HG03354 (cell line): ENCODE results near the gene RRBP1.

ENCODE experiments used
- ATAC-seq: cut with Tn5 transposase; IDR thresholded peaks from one replicate; pipeline ENCODE4 v1.9.1; 2021; ENCODE audit warnings: mild to moderate bottlenecking; ENCODE audit not compliant: unreplicated experiment, poor library complexity, severe bottlenecking

Gene RRBP1

DNA sequence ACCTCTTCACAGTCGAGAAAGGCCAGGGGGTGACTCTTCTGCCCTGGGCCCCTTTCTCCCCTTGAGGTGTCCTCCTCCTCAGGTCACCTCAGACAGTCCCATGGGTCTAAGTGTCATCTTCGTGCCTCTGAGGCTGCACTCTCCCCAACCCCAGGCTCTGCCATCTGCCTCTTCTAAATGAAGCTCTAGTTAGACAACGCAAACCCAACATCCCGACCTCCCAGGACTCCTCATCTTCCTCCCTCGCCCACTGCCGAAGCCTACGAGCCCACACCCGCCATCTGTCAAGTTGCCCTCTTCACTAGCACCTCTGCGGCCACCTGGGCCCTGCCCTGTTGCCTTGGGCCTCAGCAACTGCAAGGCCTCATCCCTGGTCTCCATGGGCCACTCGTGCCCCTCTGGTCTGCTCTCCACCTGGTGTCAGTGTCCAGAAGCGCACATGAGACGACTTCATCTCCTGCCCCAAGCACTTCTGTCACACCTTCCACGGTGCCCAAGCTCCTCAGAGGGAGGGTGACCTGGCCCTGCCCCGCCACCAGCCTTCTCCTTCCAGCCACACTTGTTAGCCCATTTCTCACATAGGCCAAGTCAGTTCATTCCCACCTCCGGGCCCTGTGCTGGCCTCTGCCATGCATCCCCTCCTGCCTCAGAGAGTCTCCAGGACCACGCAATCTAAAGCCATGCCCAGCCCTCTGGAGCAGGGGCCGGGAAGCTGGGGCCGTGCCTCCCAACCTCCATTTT is 53.8 kb downstream of the RRBP1 start:
- ATAC-seq: no peak

DNA sequence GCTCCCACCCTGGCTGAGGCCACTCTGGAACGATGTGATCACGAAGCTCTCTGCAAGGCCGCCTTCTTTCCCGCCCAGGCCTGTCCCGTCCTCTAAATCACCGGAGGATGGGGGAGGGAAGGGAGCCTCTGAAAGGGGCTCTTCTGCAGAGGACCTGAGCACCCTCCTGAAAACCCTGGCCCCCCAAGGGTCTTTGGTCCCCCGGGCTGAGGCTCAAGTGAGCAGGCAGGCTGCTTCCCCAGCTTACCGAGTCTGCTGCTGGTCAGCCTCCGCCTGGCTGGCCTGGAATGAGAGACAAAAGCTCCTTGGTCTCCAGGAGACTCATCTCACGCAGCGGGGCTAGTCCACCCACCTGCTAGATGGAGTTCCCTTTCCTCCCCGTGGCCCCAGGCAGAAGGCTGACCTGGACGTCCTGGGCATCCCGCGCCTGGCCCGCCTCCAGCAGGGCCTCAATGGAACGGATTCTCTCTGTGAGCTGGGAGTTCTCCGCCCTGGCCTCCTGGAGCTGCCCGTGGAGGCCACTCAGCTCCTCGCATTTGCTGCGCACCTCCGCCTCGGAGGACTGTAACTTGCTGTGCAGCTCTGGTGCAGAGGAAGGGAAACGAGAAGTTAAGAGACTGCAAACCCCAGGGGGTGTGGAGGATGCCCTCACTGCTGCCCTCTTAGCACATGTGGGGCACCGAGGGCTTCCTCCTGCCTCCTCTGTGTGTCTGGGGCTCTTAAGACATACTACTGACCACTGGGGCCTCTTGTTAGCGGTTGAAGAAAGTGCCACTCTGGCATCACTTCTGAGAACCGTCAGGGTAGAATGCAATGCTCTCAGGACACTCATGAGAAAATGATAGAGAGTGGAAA is 54.7 kb downstream of the RRBP1 start:
- ATAC-seq: no peak

DNA sequence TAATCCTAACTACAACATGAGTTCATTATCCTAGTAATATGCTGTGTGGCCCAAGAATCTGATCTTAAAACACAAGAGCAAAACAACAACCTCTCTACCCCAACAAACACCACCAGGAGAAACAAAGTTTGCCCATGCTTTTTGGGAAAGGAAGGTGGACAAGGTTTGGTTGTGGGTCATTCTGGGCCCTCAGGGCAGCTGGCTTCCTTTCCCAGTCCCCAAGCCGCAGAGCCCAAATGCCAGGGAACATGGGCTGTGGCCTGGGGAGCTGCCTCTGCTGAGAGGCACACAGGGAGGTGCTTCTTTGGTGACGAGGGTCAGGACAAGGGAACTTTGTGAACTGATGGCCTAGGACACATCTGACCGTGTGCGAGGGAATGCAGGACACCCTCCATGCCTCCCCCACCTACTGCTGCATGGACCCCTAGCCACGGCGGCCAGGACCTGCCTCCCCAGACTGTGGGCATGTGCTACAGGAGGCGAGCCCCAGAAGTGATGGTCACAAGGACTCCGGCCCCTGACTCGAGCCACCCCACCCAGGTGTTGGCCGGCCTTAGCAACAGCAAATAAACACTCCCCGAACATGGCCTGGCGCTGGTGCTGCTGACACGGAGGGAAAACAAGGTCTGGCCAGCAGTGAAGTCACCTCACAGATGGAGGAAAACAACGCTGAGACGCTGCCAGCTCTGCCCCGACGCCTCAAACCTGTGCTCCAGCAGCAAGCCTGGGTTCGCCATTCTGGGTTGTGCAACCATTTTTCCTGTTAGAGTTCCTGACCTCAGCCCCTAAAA is 55.6 kb downstream of the RRBP1 start:
- no peak for ATAC-seq

DNA sequence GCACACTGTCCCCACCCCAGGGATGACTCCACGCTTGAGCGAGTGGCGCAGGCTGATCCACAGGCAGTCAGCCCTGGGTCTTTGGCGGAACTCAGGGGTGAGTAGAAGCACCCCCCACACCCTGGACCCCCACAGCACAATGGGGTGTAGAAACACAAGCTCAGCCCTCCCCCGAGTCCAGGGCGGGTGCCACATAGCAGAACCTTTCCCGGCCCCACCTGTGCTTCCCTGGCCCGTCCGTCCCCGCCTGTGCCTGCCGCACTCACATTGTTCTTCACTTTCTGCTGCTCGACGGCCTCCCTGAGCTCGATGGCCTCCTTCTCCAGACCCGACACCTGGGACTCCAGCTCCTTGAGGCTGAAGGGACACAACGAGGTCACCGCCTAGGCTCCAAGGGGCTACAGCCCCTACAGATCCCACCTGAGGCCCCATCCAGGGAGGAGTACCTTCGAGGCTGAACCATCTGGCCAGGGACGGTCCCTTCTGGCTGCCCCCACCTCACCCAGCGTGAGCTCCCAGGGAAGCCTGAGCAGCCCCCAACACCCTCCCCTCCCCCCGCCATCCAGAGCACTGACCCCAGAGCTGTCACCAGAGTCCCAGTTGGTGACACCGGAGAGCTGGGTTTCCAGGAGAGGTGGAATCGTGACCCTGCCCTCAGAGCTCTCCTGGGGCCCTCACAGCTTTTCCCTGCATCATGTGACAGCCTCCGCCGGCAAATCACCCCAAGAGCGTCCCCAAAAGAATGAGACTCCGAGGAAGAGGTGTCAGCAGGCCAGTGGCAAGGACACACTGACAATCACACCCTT is 56.6 kb downstream of the RRBP1 start:
- ATAC-seq: no peak

DNA sequence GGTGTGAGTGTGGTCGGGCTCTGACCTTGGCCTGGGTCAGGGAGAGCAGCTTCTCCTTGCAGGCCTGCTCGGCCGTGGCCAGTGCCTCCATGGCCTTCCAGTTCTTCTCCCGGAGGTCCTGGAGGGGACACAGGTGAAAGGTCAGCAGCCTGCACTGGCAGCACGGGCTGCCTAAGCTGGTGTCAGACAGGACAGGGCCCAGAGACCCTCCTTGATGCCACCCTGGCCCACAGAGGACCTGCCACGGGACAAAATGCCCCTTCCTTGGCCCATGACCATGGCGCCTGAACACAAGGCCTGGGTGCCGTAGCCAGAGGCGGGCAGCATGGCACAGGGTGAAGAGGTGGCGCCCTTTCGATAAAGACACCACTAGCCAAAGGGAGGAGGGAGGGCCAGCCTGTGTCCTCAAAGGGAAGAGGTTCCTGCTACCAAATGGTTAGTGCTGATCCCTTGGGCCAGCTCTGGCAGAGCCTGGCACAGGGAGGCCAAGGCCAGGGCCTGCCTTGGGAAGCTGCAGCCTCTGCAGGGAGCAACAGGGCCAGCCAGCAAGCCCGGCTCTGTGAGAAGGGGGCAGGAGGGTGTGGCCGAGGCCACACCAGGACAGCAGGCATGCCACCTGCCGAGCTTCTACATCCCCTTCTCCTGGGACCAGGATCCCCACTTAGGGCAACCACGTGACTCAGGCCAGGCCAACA is 57.3 kb downstream of the RRBP1 start:
- no peak for ATAC-seq

DNA sequence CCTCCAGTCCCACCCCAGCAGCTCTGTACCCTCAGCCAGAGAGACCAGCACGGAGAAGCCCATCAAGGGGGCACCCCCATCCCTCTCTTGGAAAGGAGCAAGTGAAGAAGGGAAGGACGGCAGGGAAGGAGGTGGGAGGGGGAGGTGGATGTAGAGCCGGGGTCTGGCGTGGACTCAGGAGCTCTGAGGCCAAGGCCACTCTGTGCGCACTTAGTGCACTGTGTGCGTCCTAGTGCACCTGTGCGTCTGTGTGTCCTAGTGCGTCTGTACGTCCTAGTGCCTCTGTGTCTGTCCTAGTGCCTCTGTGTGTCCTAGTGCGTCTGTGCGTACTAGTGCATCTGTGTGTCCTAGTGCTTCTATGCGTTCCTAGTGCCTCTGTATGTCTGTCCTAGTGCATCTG is 58.0 kb downstream of the RRBP1 start:
- ATAC-seq: no peak

DNA sequence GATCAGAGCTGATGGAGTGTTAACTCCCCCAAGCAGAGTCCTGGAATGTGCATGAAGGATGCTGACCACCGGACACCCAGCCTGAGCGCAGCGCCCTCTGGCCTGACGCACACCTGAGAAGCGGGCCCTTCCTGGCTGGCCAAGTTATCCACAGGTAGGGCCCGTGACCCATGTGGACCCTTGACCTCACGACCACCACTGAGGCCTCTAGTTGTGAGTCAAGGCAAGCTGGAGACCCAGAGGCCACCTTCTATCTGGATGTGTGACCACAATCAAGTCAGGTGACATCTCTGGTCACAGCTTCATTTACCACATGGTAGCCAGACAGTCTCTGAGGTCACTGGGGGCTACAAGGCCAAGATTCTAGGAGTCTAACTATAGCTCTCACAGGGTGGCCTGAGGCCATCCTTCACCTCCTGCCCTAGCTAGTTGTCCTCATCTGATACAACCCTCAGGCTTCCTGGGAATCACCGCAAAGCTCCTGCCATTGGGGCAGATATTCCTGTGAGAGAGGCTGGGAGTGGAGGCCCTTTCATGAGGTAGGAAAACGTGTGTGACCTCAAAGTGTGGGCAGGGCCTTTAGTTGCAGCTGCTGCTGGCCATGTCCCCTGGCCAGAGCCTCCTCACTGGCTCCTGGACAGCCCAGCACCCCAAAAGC is 59.1 kb downstream of the RRBP1 start:
- no peak for ATAC-seq

DNA sequence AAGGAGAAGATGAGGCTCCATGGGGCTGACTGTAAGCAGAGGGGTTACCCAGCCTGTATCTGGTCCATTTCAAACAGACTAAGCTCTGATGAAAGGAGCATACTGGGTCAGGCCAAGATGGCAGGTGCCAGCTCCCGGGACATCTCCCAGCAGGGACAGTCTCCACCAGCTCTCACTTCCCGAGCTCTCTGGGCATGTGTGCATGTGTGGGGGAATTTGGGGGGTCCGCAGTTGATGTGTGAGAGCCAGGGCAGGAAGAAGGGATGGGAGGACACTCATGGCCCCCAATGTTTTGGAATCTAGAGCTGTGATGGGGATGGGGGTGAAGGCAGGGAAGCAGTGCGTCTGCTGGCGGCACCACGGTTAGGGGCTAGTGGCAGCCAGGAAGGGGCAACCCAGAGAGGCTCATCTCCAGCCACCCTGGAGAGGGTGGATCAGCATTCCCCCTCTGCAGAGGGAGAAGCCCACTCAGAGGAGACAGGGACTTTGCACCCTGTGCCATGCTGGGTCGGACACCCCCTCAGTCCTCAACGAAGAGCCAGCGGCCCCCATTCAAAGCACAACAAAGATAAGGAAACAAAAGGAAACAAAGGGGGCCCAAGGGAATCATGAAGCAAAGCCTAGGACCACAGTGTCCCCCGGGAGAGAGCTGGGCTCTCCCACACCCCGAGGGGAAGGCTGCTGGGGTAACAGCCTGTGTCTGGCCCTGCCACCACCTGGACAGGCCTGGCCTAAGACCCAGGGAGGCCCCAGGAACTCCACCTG is 59.8 kb downstream of the RRBP1 start:
- no peak for ATAC-seq

DNA sequence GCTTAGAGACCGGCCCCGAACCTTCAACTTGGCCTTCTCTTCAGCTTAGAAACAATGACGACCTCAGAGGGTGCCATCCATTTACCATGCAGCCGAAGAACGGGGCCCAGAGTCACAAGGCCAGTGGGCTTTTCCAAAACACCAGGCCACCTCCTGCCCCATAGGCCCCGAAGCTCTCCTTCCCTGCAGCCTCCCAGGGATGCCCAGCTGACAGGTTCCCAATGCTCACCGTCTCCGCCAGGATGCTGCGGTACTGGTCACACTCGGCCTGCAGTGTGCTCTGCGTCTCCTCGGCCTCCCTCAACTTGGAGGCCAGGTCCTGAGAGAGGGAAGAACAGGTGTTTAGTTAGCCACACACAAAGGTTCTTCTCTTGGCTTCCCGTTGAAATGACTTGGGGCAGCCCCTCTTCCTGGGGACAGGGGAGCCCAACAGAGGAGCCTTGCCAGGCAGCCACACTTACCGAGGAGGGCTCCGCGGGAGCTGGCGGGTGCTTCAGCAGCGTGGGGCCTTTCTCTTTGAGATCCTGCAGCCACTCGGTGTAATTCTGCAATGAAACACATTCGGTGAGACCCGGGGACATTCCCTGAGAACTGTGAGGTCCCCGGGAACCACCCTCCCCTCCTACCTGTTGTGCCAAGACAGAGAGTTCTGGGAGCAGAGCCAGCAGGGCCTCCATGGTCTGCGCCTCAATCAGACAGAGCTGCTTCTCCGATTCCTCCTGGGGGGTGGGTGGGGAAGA is 60.6 kb downstream of the RRBP1 start:
- no peak for ATAC-seq

DNA sequence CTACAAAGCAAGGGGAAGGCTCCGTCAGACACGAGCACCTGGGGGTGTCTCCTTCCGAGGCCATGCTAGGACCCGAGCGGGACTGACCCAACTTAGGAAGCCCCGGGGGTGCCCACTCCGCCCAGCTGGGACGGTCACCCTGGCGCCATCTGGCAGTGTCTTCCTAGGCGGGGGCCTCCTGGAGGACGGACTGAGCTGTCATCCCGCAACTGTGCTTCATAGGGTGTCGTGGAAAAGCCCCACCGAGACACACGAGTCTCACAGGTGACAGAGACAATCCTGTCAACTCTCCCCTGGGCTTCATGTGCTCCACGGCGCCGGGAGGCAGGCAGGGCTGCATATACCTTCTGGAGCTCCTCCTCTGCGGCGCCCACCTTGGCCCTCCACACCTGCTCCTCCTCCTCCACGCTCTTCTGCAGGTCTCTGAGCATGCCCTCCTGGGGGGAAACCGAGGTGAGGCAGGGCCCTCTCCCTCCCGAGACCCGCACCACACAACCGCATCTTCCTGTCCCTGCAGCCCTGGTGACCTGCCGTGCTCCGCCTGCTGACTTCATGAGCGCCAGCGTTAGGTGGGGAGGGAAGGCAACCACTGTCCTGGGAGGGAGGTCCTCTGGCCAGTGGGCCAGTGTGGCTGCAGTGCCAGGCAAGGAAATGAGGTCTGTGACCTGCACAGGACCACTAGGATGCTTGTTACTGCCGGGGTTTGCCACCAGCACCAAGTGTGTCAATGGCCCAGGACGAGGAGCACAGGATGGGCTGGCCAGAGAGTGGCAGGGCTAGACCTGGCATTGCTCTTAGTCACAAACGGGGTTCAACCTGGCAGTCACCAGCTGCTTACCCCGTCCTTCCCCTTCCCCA is 61.4 kb downstream of the RRBP1 start:
- ATAC-seq: no peak

DNA sequence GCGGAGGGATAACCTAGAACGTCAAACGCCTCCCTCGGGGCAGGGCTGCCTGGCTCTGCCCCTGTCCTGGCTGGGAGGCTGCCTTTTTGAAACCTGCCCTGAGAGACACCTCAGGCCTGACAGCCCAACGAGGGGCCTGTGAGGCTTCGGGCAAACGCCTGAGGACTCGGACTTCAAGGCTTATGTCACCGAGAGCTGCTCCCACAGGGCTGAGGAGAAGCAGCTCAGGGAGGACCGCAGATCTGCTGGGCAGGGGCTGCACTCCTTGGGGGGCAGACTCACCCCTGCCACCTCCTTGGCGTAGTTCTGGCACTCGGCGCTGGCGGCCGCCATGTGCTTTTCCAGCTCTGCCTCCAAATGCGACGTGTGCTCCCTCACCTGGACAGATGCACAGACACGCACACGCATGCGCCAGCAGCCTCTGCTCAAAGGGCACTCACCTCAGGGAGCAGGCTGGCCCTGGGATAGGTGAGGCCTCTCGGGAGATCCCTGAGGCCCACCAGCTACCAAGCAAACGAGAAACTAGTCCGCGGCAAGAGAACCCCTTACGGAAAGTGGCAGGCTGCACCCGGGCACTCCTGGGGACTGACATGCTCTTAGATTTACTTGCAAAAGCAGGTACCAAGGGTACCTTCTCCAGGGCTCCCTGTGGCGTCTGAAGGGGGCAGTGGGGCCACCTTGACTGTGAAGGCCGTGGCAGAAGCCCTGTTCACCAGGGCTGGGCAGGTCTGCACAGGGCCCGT is 62.5 kb downstream of the RRBP1 start:
- no peak for ATAC-seq

DNA sequence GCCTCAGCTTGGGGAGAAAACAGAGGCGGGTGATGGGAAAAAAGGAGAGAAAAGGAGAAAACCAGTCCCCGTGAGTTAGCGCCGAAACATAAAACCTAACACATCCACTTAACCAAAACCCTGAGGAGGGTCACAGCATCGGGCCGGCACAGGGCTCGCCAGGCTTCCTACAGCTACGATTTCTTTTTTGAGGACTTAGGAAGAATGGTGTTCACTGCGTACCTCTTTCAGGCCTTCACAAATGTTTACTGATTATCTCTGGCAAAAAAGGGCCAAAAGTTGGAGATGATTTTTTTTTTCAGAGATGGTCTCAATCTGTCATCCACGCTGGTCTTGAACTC is 63.4 kb downstream of the RRBP1 start:
- no peak for ATAC-seq

DNA sequence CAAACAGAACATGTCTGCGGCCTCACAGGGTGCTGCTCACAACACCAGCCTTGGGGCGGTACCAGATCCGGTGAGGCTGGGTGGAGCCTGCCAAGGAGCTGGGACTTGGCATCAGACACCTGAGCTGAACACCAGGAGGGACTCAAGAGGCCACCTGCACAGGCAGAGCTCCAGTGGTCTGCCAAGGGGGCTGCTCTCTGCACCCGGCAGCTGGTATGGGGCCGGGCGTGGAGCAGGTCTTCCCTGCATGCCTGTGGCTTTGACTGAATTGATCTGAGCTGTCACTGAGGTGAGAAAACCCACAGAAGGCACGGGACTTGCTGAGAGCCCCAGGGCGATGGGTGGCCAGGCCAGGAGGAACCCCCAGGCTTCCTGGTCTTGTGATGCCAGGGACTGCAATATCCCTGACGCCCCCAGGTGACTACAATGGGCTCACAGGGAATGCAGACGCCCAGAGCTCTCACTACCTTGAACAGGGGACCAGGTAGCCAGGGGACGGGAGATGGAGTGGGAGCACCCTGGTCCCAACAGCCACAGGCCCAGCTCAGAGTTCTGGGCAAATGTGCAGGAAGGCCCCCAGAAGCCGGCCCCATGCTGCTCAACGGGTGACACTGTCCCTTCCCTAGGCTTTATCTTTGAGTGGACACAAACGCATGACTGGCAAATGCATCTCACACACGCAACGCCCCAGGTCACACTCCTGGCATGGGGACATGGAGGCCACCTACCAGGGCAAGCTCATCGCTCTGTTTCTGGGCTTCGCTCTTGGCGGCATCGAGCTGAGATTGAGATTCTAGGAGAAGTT is 64.0 kb downstream of the RRBP1 start:
- ATAC-seq: no peak

DNA sequence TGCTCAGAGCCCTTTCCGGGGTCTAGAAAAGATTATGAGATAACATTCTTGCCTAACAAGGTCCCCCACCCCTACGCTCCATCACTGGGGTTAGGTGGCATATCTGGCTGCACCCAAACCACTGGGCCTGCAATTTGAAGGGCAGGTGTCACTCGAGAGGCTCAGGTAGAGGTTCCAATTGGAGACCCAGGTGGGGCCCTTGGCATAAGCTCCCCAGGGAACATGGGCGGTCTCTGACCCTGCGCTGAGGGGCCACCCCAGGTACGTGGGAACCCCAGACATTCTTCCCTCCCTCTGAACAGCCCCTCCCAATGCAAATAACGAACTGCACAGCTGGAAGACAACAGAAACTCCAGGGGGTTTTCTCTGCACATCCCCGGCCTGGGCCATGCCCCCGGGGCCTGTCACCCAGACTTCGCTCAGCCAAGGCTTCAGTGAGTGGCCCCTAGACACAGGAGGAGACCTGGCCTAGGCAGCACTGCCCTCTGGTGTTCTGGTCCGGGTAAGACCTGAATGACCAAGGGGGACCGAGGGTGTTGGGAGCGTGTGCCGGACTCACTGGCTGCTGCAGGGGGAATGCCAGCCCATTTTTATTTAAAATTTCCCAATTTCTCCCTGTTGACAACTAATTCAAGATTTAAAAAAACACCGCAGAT is 64.7 kb downstream of the RRBP1 start:
- no peak for ATAC-seq
